A549 (cell line): ENCODE data around the gene CCDC47. TPM values are rescaled to one million over a fixed set of nuclear protein-coding genes. Genes with fewer than 3 reads are reported as not detected.

Experiments
- CBX2 ChIP-seq: fragments of 200-600 bp; sonication (generic); IDR thresholded peaks from 2 replicates; pipeline ENCODE4 v1.6.1; 2016; ENCODE audit warnings: low read depth, mild to moderate bottlenecking, borderline replicate concordance
- CBX8 ChIP-seq: fragments of 200-600 bp; sonication (generic); IDR thresholded peaks from 2 replicates; pipeline ENCODE4 v1.6.1; 2016
- EHF ChIP-seq: fragments of 250-450 bp; sonication (Bioruptor Pico); IDR thresholded peaks from 2 replicates; pipeline ENCODE4 v1.5.0; 2020; ENCODE audit warnings: mild to moderate bottlenecking
- ESRRA ChIP-seq: fragments of 150-350 bp; IDR thresholded peaks from 2 replicates; pipeline ENCODE4 v1.6.1; 2014; ENCODE audit warnings: mild to moderate bottlenecking, low read length, borderline replicate concordance
- FOSB ChIP-seq: fragments of 250-450 bp; sonication (Bioruptor Pico); IDR thresholded peaks from 2 replicates; pipeline ENCODE4 v1.5.0; 2020; ENCODE audit warnings: mild to moderate bottlenecking, moderate library complexity
- FOXS1 ChIP-seq: fragments of 250-450 bp; sonication (Bioruptor Pico); IDR thresholded peaks from 2 replicates; pipeline ENCODE4 v1.5.0; 2020; ENCODE audit warnings: mild to moderate bottlenecking, moderate library complexity
- GATA3 ChIP-seq: IDR thresholded peaks from 2 replicates; pipeline ENCODE4 v1.6.1; 2012; ENCODE audit warnings: borderline replicate concordance
- HDAC2 ChIP-seq: fragments of 200-600 bp; sonication (generic); IDR thresholded peaks from 2 replicates; pipeline ENCODE4 v1.6.1; 2016
- HOXA7 ChIP-seq: fragments of 250-450 bp; sonication (Bioruptor Pico); IDR thresholded peaks from 2 replicates; pipeline ENCODE4 v1.5.0; 2020; ENCODE audit warnings: mild to moderate bottlenecking, moderate library complexity
- JUN ChIP-seq, 2 experiments: fragments of >200 bp; sonication (Bioruptor Twin); formaldehyde crosslinking; IDR thresholded peaks; 2 replicates in 1 of 2; 3 replicates in 1 of 2; pipeline ENCODE4 v1.6.1; 2016 to 2017
- KDM1A ChIP-seq: fragments of 200-600 bp; sonication (generic); IDR thresholded peaks from 2 replicates; pipeline ENCODE4 v1.6.1; 2016; ENCODE audit warnings: low read depth, mild to moderate bottlenecking
- KDM5A ChIP-seq: fragments of 200-600 bp; sonication (generic); IDR thresholded peaks from 2 replicates; pipeline ENCODE4 v1.6.1; 2016; ENCODE audit warnings: antibody characterized with exemption, mild to moderate bottlenecking
- MAFK ChIP-seq: fragments of 450-650 bp; IDR thresholded peaks from 2 replicates; pipeline ENCODE4 v1.6.1; 2014; ENCODE audit not compliant: partially characterized antibody
- MAZ ChIP-seq: fragments of 150-350 bp; IDR thresholded peaks from 2 replicates; pipeline ENCODE4 v1.6.1; 2014; ENCODE audit warnings: antibody characterized with exemption, low read depth, low read length, borderline replicate concordance
- MYC ChIP-seq: IDR thresholded peaks from 2 replicates; pipeline ENCODE4 v1.6.1; 2012; ENCODE audit warnings: mild to moderate bottlenecking, inconsistent platforms, low read length, improper control_type of control experiment, borderline replicate concordance
- NFE2L2 ChIP-seq: fragments of 150-350 bp; conservative IDR thresholded peaks from 2 replicates; pipeline ENCODE4 v1.6.1; 2014; ENCODE audit warnings: low read length
- NR3C1 ChIP-seq: fragments of >200 bp; sonication (Bioruptor Twin); formaldehyde crosslinking; IDR thresholded peaks from 3 replicates; pipeline ENCODE4 v1.6.1; 2017
- PHF8 ChIP-seq: fragments of 200-600 bp; sonication (generic); IDR thresholded peaks from 2 replicates; pipeline ENCODE4 v1.6.1; 2016; ENCODE audit warnings: low read depth, mild to moderate bottlenecking, antibody characterized with exemption, moderate library complexity, borderline replicate concordance
- POLR2AphosphoS2 ChIP-seq: conservative IDR thresholded peaks from 2 replicates; pipeline ENCODE4 v1.6.1; 2012; ENCODE audit warnings: low read length, improper control_type of control experiment, inconsistent platforms
- RCOR1 ChIP-seq: fragments of 150-350 bp; IDR thresholded peaks from 2 replicates; pipeline ENCODE4 v1.6.1; 2014; ENCODE audit warnings: antibody characterized with exemption, low read length, low read depth
- RNF2 ChIP-seq: fragments of 200-600 bp; sonication (generic); IDR thresholded peaks from 2 replicates; pipeline ENCODE4 v1.6.1; 2016; ENCODE audit warnings: low read depth, mild to moderate bottlenecking, antibody characterized with exemption, moderate library complexity, borderline replicate concordance
- ZFP36 ChIP-seq: fragments of 450-650 bp; IDR thresholded peaks from 2 replicates; pipeline ENCODE4 v1.6.1; 2014; ENCODE audit warnings: borderline replicate concordance; ENCODE audit not compliant: partially characterized antibody
- ZNF302 ChIP-seq: fragments of 250-450 bp; sonication (Bioruptor Pico); IDR thresholded peaks from 2 replicates; pipeline ENCODE4 v1.9.0; 2021; ENCODE audit warnings: inconsistent platforms, mild to moderate bottlenecking, moderate library complexity
- ZSCAN20 ChIP-seq: fragments of 250-450 bp; sonication (Bioruptor Pico); IDR thresholded peaks from 2 replicates; pipeline ENCODE4 v1.8.0; 2022; ENCODE audit warnings: mild to moderate bottlenecking, moderate library complexity
- polyA plus RNA-seq, 4 experiments: library from polyadenylated mRNA; depleted of rRNA in 3 of 4; stranded (reverse); fragments of >200 nt; fragmentation: RNase III in 1 of 4; extraction: RNeasy Plus Mini Kit Qiagen cat#74134 plus additional on column Dnase treatment in 1 of 4; gene quantifications; 2 replicates in 3 of 4; 3 replicates in 1 of 4; pipeline ENCODE4 v1.2.3, GENCODE V29; 2011 to 2017
- TF ChIP-seq, protein P1 (sequence below): fragments of 200-600 bp; sonication (generic); IDR thresholded peaks from 2 replicates; pipeline ENCODE4 v1.6.1; 2016; ENCODE audit warnings: antibody characterized with exemption, mild to moderate bottlenecking, moderate library complexity
- TF ChIP-seq, protein P2 (sequence below): fragments of >200 bp; sonication (Bioruptor Twin); formaldehyde crosslinking; IDR thresholded peaks from 3 replicates; pipeline ENCODE4 v1.6.1; 2016
- TF ChIP-seq, protein P3 (sequence below): fragments of 250-450 bp; sonication (Bioruptor Pico); IDR thresholded peaks from 2 replicates; pipeline ENCODE4 v1.5.0; 2020; ENCODE audit warnings: low read depth, mild to moderate bottlenecking, moderate library complexity
- TF ChIP-seq, protein P4 (sequence below): IDR thresholded peaks from 2 replicates; pipeline ENCODE4 v1.6.1; 2012; ENCODE audit warnings: low read depth, borderline replicate concordance

CCDC47 gene
- polyA plus RNA-seq, 2 of the 4 experiments (the other 2 are of a cell fraction), result 141 to 163 TPM

DNA sequence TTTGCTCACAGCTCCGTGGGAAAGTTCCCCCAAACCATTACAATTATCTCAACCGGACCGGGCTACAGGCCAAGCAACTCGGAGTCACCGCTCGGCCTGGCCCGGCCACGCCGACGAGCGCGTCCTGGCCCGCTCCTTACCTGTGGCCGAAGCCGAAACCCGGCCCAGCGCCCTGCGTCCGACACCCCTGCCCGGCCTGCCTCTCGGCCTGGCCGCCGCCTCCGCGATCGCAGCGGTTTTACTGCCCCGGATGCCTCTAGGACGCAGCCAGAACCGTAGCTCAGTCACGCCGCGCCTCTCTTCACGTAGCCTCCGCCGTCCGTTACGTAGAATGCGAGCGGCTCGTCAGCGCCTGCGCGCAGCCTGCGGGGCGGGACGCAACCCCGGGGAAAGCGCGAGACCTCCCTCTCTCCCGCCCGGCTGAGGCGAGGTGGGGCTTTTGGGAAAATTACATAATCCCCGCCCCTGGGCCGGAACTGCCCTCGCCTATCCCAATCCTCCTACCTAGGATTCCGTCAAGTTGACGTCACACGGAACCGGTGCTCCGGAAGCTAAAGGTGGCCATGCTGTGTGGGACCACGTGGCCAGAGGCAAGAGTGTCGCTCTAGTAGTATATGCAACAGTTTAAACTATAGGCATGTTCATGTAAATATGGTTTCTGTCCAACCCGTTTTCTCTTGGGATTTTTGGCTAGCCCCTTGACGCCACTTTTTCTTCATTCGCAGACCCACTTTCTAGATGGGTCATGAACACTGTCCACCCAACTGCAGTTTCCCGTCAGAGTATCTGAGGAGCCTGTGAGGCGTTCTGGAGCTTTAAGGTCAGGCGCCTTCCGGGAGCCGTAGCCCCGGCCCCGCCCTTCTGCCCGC lies at the start of gene CCDC47 (continued):
- TF ChIP-seq, protein P1, sequence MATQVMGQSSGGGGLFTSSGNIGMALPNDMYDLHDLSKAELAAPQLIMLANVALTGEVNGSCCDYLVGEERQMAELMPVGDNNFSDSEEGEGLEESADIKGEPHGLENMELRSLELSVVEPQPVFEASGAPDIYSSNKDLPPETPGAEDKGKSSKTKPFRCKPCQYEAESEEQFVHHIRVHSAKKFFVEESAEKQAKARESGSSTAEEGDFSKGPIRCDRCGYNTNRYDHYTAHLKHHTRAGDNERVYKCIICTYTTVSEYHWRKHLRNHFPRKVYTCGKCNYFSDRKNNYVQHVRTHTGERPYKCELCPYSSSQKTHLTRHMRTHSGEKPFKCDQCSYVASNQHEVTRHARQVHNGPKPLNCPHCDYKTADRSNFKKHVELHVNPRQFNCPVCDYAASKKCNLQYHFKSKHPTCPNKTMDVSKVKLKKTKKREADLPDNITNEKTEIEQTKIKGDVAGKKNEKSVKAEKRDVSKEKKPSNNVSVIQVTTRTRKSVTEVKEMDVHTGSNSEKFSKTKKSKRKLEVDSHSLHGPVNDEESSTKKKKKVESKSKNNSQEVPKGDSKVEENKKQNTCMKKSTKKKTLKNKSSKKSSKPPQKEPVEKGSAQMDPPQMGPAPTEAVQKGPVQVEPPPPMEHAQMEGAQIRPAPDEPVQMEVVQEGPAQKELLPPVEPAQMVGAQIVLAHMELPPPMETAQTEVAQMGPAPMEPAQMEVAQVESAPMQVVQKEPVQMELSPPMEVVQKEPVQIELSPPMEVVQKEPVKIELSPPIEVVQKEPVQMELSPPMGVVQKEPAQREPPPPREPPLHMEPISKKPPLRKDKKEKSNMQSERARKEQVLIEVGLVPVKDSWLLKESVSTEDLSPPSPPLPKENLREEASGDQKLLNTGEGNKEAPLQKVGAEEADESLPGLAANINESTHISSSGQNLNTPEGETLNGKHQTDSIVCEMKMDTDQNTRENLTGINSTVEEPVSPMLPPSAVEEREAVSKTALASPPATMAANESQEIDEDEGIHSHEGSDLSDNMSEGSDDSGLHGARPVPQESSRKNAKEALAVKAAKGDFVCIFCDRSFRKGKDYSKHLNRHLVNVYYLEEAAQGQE, result peak; percentile 83
- TF ChIP-seq RCOR1 (no peak; the same call in 1 of the 2 replicates), ZFP36 (no peak), NR3C1 (no peak), EHF (CRISPR knock-in tag) (peak; percentile 33; the same call in 1 of the 2 replicates), NFE2L2 (no peak), MAFK (no peak), KDM1A (no peak), GATA3 (peak; percentile 9; the same call in 1 of the 2 replicates), CBX8 (no peak), ZNF302 (CRISPR knock-in tag) (no peak), FOXS1 (no peak), KDM5A (no peak), JUN (IDR thresholded peaks at IDR 0.05) (peak; percentile 92 to 97; a peak in 4 of 5 replicates), PHF8 (peak; percentile 96), ESRRA (no peak), FOSB (peak; percentile 38; the same call in 1 of the 2 replicates), MAZ (0 out of 2 replicates have a peak, but pooled peaks have one; percentile 3), RNF2 (no peak), HDAC2 (no peak), HOXA7 (CRISPR knock-in tag) (peak; percentile 46; the same call in 1 of the 2 replicates), POLR2AphosphoS2 (no peak), CBX2 (no peak), ZSCAN20 (CRISPR knock-in tag) (no peak), MYC (peak; percentile 100)
- TF ChIP-seq, protein P2, sequence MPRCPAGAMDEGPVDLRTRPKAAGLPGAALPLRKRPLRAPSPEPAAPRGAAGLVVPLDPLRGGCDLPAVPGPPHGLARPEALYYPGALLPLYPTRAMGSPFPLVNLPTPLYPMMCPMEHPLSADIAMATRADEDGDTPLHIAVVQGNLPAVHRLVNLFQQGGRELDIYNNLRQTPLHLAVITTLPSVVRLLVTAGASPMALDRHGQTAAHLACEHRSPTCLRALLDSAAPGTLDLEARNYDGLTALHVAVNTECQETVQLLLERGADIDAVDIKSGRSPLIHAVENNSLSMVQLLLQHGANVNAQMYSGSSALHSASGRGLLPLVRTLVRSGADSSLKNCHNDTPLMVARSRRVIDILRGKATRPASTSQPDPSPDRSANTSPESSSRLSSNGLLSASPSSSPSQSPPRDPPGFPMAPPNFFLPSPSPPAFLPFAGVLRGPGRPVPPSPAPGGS, result peak; percentile 94
- TF ChIP-seq, protein P3, sequence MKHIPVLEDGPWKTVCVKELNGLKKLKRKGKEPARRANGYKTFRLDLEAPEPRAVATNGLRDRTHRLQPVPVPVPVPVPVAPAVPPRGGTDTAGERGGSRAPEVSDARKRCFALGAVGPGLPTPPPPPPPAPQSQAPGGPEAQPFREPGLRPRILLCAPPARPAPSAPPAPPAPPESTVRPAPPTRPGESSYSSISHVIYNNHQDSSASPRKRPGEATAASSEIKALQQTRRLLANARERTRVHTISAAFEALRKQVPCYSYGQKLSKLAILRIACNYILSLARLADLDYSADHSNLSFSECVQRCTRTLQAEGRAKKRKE (CRISPR knock-in tag), result no peak
- TF ChIP-seq, protein P4, sequence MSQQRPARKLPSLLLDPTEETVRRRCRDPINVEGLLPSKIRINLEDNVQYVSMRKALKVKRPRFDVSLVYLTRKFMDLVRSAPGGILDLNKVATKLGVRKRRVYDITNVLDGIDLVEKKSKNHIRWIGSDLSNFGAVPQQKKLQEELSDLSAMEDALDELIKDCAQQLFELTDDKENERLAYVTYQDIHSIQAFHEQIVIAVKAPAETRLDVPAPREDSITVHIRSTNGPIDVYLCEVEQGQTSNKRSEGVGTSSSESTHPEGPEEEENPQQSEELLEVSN, result peak; percentile 71
